Keratinocyte (primary cell): ENCODE results near the gene NOB1. TPM values are rescaled to one million over a fixed set of nuclear protein-coding genes. Genes with fewer than 3 reads are reported as not detected.

Source experiments
- DNase-seq: peaks from one replicate; pipeline ENCODE4 v3.0.0-alpha.2; 2011; ENCODE audit warnings: low read depth, missing footprints, low spot score
- FAIRE-seq: peaks from 2 replicates; lab custom pipeline; 2011; peaks lifted over from hg19 to GRCh38; lab: Jason Lieb, UNC
- H2AFZ ChIP-seq: 2 replicates; pipeline ENCODE4 v1.6.0; 2012; ENCODE audit warnings: low read length, control low read depth, inconsistent platforms; ENCODE audit not compliant: control insufficient read depth
- H3K27ac ChIP-seq: 2 replicates; pipeline ENCODE4 v1.5.1; 2011; ENCODE audit warnings: low read length; ENCODE audit not compliant: control insufficient read depth, insufficient read depth
- H3K27me3 ChIP-seq: 3 replicates; pipeline ENCODE4 v1.6.0; 2011; ENCODE audit warnings: low read length; ENCODE audit not compliant: control insufficient read depth, insufficient read depth; ENCODE audit errors: extremely low read depth
- H3K36me3 ChIP-seq, 2 experiments: 2 replicates in 1 of 2; 3 replicates in 1 of 2; pipeline ENCODE4 v1.5.1; 2011; ENCODE audit warnings: low read length in 2 of 2, mild to moderate bottlenecking in 1 of 2; ENCODE audit not compliant: control insufficient read depth in 2 of 2, insufficient read depth in 2 of 2; ENCODE audit errors: extremely low read depth in 1 of 2
- H3K4me1 ChIP-seq: 3 replicates; pipeline ENCODE4 v1.5.1; 2011; ENCODE audit warnings: low read length; ENCODE audit not compliant: control insufficient read depth, insufficient read depth; ENCODE audit errors: extremely low read depth
- H3K4me2 ChIP-seq: 3 replicates; pipeline ENCODE4 v1.6.0; 2011; ENCODE audit warnings: low read depth, low read length; ENCODE audit not compliant: control insufficient read depth, insufficient read depth; ENCODE audit errors: extremely low read depth
- H3K4me3 ChIP-seq, 3 experiments: fragments of 200-600 bp in 1 of 3; sonication (generic) in 1 of 3; 2 replicates in 2 of 3; 3 replicates in 1 of 3; pipeline ENCODE4 v1.5.1; 2011 to 2016; ENCODE audit warnings: low read length in 3 of 3, mild to moderate bottlenecking in 3 of 3, control low read depth in 2 of 3, inconsistent platforms in 1 of 3, low read depth in 1 of 3, mixed read lengths in 1 of 3, mixed run types in 1 of 3, moderate library complexity in 1 of 3; ENCODE audit not compliant: control insufficient read depth in 2 of 3, insufficient read depth in 2 of 3; ENCODE audit errors: extremely low read depth in 1 of 3
- H3K79me2 ChIP-seq: 2 replicates; pipeline ENCODE4 v1.6.0; 2012; ENCODE audit warnings: low read length; ENCODE audit not compliant: control insufficient read depth, insufficient read depth
- H3K9ac ChIP-seq: 3 replicates; pipeline ENCODE4 v1.6.0; 2011; ENCODE audit warnings: low read length; ENCODE audit not compliant: control insufficient read depth, insufficient read depth; ENCODE audit errors: extremely low read depth
- H3K9me1 ChIP-seq: 3 replicates; pipeline ENCODE4 v1.6.0; 2011; ENCODE audit warnings: low read length; ENCODE audit not compliant: control insufficient read depth, insufficient read depth; ENCODE audit errors: extremely low read depth
- H3K9me3 ChIP-seq: 2 replicates; pipeline ENCODE4 v1.5.1; 2012; ENCODE audit warnings: low read depth, low read length; ENCODE audit not compliant: control insufficient read depth
- H4K20me1 ChIP-seq: 3 replicates; pipeline ENCODE4 v1.6.0; 2011; ENCODE audit warnings: low read length; ENCODE audit not compliant: control insufficient read depth, insufficient read depth; ENCODE audit errors: extremely low read depth
- EZH2 ChIP-seq: IDR thresholded peaks from one replicate; pipeline ENCODE4 v1.6.1; 2012; ENCODE audit warnings: inconsistent platforms, mild to moderate bottlenecking, low read length, moderate library complexity
- dilution Hi-C: fragments of 300-500 bp; cut with MboI; formaldehyde crosslinking; loops from one replicate; pipeline ENCODE4 v1.7.0; 2020; ENCODE audit warnings: low sequenced_read_pairs; ENCODE audit not compliant: extremely low pct_ligation_motif_present
- polyA plus RNA-seq, 5 experiments: library from polyadenylated mRNA; depleted of rRNA in 3 of 5; stranded (reverse) in 3 of 5; stranded (forward) in 1 of 5; unstranded in 1 of 5; fragments of >200 nt; gene quantifications; 1 replicate in 1 of 5; 2 replicates in 3 of 5; 3 replicates in 1 of 5; pipeline versions ENCODE4 v1.2.1 to v1.2.3, GENCODE V29; 2011 to 2012; ENCODE audit warnings: missing spikeins in 2 of 5, low read depth in 1 of 5, low replicate concordance in 1 of 5
- TF ChIP-seq, protein P1 (sequence below), 3 experiments: IDR thresholded peaks in 1 of 3; conservative IDR thresholded peaks in 1 of 3; optimal IDR thresholded peaks in 1 of 3; 2 replicates in 2 of 3; 3 replicates in 1 of 3; pipeline versions ENCODE3 to v1.5.1; 2011; ENCODE audit warnings: low read length in 3 of 3, mild to moderate bottlenecking in 3 of 3, moderate library complexity in 2 of 3, control low read depth in 1 of 3, inconsistent platforms in 1 of 3; ENCODE audit not compliant: insufficient read depth in 2 of 3; ENCODE audit errors: extremely low read depth in 1 of 3

The NOB1 gene
- polyA plus RNA-seq, 1 donor (not counting 4 experiments of a cell fraction or from before 2014, with no cell fraction given) = 63.0 TPM

DNA sequence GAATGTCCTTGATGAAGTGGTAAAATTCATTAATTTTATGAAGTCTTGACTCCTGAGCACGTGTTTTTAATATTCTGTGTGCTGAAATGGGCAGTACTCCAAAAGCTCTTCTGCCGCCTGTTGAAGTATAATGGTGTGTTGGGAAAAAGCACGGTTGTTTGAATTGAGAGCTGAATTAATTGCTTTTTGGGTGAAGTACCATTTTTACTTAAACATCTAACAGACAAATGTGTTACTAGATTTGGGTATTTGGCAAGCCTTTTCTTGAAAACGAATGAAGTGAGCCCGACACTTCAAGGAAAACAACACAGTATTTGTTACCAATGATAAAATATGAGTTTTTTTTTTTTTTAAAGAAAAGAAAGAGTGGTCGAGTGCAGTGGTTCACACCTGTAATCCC lies 29.9 kb upstream of the NOB1 start:
- dilution Hi-C loops = no loop called here
- H3K9ac ChIP-seq = no peak overlapping the region
- H2AFZ ChIP-seq = no peak overlapping the region
- H3K9me1 ChIP-seq = no peaks in the 10 kb centered on the region
- H3K27ac ChIP-seq = no peak overlapping the region
- DNase-seq = no peak
- H4K20me1 ChIP-seq = no peaks in the 10 kb centered on the region
- H3K4me2 ChIP-seq = no peak overlapping the region
- FAIRE-seq = no peak
- no peaks in the 10 kb centered on the region for H3K4me1 ChIP-seq
- H3K4me3 ChIP-seq = no peak overlapping the region
- no peaks in the 10 kb centered on the region for H3K79me2 ChIP-seq
- H3K9me3 ChIP-seq = no peaks in the 10 kb centered on the region
- TF ChIP-seq, protein P1, sequence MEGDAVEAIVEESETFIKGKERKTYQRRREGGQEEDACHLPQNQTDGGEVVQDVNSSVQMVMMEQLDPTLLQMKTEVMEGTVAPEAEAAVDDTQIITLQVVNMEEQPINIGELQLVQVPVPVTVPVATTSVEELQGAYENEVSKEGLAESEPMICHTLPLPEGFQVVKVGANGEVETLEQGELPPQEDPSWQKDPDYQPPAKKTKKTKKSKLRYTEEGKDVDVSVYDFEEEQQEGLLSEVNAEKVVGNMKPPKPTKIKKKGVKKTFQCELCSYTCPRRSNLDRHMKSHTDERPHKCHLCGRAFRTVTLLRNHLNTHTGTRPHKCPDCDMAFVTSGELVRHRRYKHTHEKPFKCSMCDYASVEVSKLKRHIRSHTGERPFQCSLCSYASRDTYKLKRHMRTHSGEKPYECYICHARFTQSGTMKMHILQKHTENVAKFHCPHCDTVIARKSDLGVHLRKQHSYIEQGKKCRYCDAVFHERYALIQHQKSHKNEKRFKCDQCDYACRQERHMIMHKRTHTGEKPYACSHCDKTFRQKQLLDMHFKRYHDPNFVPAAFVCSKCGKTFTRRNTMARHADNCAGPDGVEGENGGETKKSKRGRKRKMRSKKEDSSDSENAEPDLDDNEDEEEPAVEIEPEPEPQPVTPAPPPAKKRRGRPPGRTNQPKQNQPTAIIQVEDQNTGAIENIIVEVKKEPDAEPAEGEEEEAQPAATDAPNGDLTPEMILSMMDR (optimal IDR thresholded peaks at IDR 0.05 in 1 of 3, IDR thresholded peaks at IDR 0.05 in 1 of 3, conservative IDR thresholded peaks at IDR 0.05 in 1 of 3; ENCODE audit: extremely low read depth in 1 of 3, insufficient read depth in 2 of 3, low read length in 3 of 3) = no peak
- TF ChIP-seq EZH2 = no peak
- peaks cover 0 to 6% of the 10 kb centered on the region in 2 experiments for H3K36me3 ChIP-seq
- H3K27me3 ChIP-seq = no peaks in the 10 kb centered on the region

DNA sequence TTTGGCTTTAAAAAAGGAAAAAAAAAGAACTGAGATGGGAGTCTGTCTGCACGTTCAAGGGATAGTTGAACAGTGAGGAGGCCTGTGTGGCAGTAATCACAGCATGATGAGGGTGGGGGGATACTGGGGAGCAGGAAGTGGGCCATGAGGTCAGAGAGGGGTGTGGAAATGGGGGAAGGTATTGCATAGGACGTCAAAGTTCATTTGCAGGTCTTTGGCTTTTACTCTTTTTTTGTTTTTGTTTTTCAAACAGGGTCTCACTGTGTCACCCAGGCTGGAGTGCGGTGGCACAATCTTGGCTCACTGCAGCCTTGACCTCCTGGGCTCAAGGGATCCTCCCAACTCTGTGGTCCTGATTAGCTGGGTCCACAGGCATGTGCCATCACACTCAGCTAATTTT lies 26.4 kb upstream of the NOB1 start:
- Histone ChIP-seq H3K27ac (no peak overlapping the region), H3K4me3 (no peak overlapping the region), H3K9ac (no peak overlapping the region), H2AFZ (no peak overlapping the region), H3K9me1 (no peaks in the 10 kb centered on the region), H3K79me2 (peaks cover 3% of the 10 kb centered on the region), H3K9me3 (no peaks in the 10 kb centered on the region), H3K4me1 (no peaks in the 10 kb centered on the region), H3K27me3 (no peaks in the 10 kb centered on the region), H3K4me2 (no peak overlapping the region), H4K20me1 (no peaks in the 10 kb centered on the region), H3K36me3 (no peaks in the 10 kb centered on the region)
- FAIRE-seq = no peak
- dilution Hi-C loops = no loop called here
- TF ChIP-seq EZH2 = no peak
- TF ChIP-seq, protein P1 (optimal IDR thresholded peaks at IDR 0.05 in 1 of 3, IDR thresholded peaks at IDR 0.05 in 1 of 3, conservative IDR thresholded peaks at IDR 0.05 in 1 of 3; ENCODE audit: extremely low read depth in 1 of 3, insufficient read depth in 2 of 3, low read length in 3 of 3) = no peak
- no peak for DNase-seq
